HL-60 (cell line): ENCODE measurements around the gene CIAO3.

Experiments
- DNase-seq, 2 experiments: peaks; one replicate each; pipeline ENCODE4 v3.0.0-alpha.2; 2010 to 2020; ENCODE audit warnings: low read depth in 1 of 2, low spot score in 1 of 2
- H3K27ac ChIP-seq: fragments of 250-450 bp; sonication (Bioruptor Pico); replicated peaks from 2 replicates; pipeline ENCODE4 v1.5.1; 2020; ENCODE audit warnings: mild to moderate bottlenecking, moderate library complexity
- H3K27me3 ChIP-seq: fragments of 250-450 bp; sonication (Bioruptor Pico); 2 replicates; pipeline ENCODE4 v1.5.1; 2021; ENCODE audit warnings: mild to moderate bottlenecking, moderate library complexity; ENCODE audit not compliant: insufficient read depth, poor library complexity, severe bottlenecking
- H3K4me3 ChIP-seq: replicated peaks from 2 replicates; pipeline ENCODE4 v1.5.1; 2011; ENCODE audit warnings: mild to moderate bottlenecking, control low read depth, low read length; ENCODE audit not compliant: insufficient read depth
- CTCF ChIP-seq: IDR thresholded peaks from one replicate; pipeline ENCODE4 v1.5.1; 2011; ENCODE audit warnings: low read length, control low read depth, inconsistent platforms; ENCODE audit not compliant: insufficient read depth
- POLR2AphosphoS5 ChIP-seq: IDR thresholded peaks from 2 replicates; pipeline ENCODE4 v1.6.1; 2012; ENCODE audit warnings: low read depth
- REST ChIP-seq: IDR thresholded peaks from 2 replicates; pipeline ENCODE4 v1.6.1; 2012; ENCODE audit warnings: low read depth; ENCODE audit not compliant: insufficient replicate concordance

The CIAO3 gene

GRCh38 chr16:726438-727290, 14.1 kb downstream of the CIAO3 start, which contains the start of the genes CCDC78 and HAGHL:
Gene CCDC78, minus strand, starts transcription at chr16:726443. Its CDS starts 76 bp downstream, at chr16:726367.
Gene HAGHL, plus strand, starts transcription at chr16:727106. Its CDS starts 404 bp downstream, at chr16:727510.
- Histone ChIP-seq H3K4me3 (peak within 1 kb of the TSS; percentile 66), H3K27me3 (no peaks in the 10 kb centered on the region), H3K27ac (peak within 1 kb of the TSS; percentile 65)
- DNase-seq: peak; percentile 62 to 72
- no peak for TF ChIP-seq REST
- TF ChIP-seq CTCF: no peak
- no peak; the same call in 1 of the 2 replicates for TF ChIP-seq POLR2AphosphoS5

GRCh38 chr16:726188-726437, 14.7 kb downstream of the CIAO3 start:
- DNase-seq: no peak
- no peak overlapping the region for H3K4me3 ChIP-seq
- H3K27ac ChIP-seq: no peak overlapping the region
- no peak for TF ChIP-seq POLR2AphosphoS5
- no peak for TF ChIP-seq REST
- TF ChIP-seq CTCF: no peak
- no peaks in the 10 kb centered on the region for H3K27me3 ChIP-seq

GRCh38 chr16:725463-726187, 15.2 kb downstream of the CIAO3 start:
- TF ChIP-seq POLR2AphosphoS5: peak; percentile 51; the same call in 1 of the 2 replicates
- no peak for TF ChIP-seq REST
- Histone ChIP-seq H3K4me3 (no peak overlapping the region), H3K27me3 (no peaks in the 10 kb centered on the region), H3K27ac (no peak overlapping the region)
- DNase-seq: no peak
